ENCODE measurements around the gene ACSF2.

The ACSF2 gene

DNA sequence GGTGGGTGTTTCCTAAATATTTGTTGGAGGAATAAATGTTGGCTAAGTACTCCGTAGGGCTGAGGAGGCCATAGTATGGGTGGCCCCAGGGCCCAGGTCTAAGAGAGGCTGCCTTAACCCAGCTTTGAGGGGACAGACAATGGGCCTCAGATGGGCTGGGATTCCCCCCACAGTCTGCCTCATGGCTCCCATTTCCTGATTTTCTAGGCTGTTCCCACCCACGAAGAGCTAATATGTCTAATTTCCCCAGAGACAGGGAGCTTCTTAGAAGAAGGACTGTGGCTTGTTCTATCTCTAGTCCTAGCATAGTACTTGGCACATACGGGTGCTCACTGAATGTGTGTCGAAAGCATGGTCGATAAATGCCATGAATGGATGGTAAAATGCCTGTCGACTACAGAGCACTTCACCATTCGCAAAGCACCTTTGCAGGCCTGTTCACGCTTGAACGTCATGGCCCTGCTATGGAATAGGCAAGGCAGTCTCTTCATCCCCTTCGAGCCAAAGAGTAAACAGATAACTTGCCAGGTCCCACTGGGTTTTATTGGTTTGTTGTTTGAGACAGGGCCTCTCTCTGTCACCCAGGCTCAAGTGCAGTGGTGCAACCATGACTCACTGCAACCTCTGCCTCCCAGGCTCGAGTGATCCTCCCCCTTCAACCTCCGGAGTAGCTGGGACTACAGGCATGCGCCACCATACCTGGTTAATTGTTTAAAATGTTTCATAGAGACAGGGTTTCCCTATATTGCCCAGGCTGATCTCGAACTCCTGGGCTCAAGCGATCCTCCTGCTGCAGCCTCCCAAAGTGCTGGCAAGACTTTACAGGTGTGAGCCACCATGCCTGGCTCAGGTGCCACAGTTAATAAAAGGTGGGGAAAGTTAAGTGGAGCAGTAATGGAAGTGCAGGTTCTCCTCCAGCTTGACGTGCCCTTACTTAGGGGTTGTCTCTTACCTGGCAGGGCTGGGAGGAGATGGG, 33.0 kb downstream of the ACSF2 start:
- DNase-seq (ENCODE audit: insufficient read length, low spot score) (no peak), FAIRE-seq (no peak)
- no peak for TF ChIP-seq POLR2A (IDR thresholded peaks at IDR 0.05; ENCODE audit: low read depth, low read length)

DNA sequence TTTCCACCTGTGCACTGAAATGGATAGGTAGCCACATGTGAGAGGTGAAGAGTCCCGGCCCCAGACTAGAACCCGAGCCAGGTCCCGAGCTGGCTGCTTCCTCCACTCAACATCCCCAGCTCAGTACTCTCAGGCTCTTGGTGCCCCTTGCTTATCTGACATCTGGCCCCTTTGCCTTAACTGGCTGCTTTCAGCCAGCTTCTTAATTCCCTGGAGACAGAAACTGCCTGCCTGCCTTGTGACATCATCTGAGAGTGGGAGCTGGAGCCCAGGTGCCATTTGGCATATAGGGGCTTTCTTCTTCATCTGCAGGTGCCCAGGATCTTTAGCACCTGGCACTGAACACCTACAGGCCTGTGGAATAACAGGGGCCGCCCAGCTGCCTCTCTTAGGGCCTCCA, 33.7 kb downstream of the ACSF2 start:
- no peak for DNase-seq (ENCODE audit: insufficient read length, low spot score)
- no peak for TF ChIP-seq POLR2A (IDR thresholded peaks at IDR 0.05; ENCODE audit: low read depth, low read length)
- FAIRE-seq = no peak

DNA sequence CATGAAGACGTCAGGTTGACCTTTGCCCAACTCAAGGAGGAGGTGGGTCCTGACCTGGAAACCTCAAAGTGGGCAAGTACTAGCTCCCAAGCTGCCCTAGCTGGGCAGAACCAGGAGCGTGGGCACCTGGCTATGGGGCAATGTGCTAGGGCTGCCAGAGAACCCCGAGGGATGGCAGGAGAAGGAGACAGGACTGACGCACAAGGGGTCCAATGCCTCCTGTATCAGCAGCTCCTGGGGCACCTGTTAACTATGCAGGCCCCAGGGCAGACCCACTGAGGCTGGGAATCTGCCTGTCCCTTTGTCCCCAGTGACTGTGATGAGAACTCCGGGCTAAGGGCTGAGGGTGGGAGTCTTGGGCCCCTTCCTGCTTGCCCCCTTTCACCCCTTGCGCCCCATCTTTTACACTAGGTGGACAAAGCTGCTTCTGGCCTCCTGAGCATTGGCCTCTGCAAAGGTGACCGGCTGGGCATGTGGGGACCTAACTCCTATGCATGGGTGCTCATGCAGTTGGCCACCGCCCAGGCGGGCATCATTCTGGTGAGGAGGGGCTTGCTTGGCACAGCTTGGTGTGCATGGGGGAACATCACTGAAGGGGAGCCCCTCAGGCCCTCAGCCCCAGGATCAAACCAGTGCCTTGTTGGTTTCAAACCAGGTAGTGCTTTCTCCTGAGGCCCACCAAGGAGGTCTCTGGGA, 35.0 kb downstream of the ACSF2 start:
- no peak for TF ChIP-seq POLR2A (IDR thresholded peaks at IDR 0.05; ENCODE audit: low read depth, low read length)
- DNase-seq (ENCODE audit: insufficient read length, low spot score) (no peak), FAIRE-seq (no peak)

DNA sequence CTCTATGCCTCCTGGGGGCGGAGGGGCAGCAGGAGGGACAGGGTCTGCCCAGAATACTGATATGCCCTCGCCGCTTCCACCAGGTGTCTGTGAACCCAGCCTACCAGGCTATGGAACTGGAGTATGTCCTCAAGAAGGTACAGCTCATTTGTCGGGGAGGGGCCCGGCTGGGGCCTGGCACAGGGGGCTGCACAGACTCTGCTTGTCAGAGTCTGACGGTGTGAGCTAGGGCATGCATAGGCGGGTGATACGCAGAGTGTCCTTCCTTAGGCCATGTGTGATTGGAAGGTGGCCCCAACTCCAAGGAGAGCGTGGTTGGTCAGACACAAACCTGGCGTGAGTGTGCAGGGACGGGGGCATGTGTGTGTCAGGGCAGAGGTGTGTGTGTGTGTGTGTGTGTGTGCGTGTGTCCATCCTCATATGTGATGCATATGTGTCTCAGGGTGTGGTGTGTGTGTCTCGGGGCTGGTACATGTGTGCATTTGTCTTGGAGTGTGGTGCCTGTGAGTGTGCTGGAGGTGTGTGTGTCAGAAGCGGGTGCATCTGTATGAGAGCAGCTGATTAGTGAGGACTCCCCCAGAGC, 35.6 kb downstream of the ACSF2 start:
- FAIRE-seq (no peak), DNase-seq (ENCODE audit: insufficient read length, low spot score) (no peak)
- TF ChIP-seq POLR2A (IDR thresholded peaks at IDR 0.05; ENCODE audit: low read depth, low read length) = no peak

DNA sequence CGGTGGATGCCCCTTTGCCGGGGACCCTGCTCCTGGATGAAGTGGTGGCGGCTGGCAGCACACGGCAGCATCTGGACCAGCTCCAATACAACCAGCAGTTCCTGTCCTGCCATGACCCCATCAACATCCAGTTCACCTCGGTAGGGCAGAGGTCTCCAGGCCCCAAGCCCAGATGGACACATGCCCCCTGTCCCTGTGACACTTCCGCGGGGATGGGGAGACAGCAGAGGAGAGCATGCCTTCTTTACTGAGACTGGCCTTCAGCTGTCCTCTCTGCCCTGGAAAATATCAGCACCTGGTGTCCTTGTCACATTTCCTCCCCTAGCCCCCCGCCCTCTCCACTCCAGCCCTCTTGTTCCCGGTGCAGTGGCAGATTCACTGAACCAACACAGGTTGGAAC, 36.4 kb downstream of the ACSF2 start:
- FAIRE-seq = no peak
- no peak for TF ChIP-seq POLR2A (IDR thresholded peaks at IDR 0.05; ENCODE audit: low read depth, low read length)
- DNase-seq (ENCODE audit: insufficient read length, low spot score) = no peak

DNA sequence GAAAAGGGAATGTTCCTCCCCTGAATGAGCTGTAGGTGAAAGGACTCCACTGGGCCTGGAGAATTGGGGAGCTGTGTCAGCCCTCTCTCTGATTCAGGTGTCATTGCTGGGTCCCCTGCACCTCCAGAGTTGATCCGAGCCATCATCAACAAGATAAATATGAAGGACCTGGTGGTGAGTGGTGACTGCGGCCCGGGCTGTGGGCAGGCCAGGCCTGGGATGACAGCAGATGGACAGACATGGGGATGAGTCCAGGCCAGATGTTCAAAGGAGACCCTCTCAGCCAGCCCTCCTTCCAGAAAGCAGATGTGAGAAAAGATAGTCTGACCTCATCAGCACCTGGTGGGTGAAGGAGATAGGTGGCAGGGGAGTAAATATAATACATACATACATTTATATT, 38.1 kb downstream of the ACSF2 start:
- no peak for FAIRE-seq
- DNase-seq (ENCODE audit: insufficient read length, low spot score) = no peak

DNA sequence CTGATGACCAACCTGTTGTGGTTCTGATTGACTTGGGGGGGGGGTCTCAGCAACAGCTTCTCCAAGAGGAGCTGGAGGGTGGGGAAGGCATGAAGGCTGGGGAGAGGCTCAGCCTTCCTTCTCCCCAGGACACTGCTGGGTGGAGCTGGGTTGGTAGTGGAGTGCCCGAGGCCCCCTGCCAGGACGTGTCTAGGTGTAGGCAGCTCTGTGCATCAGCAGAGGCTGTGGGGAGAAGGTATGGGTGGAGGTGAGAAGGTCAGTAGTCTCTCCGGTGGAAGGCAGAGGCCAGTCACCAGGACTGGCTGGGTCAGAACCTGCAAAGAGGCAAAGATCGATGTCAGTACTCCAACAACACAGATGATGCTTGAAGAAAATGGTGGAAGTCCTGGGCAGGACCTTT, 38.7 kb downstream of the ACSF2 start:
- TF ChIP-seq POLR2A (IDR thresholded peaks at IDR 0.05; ENCODE audit: low read depth, low read length) = no peak
- no peak for FAIRE-seq

More for the DNA sequence above, 38.1 kb downstream of the ACSF2 start:
- no peak for TF ChIP-seq POLR2A (IDR thresholded peaks at IDR 0.05; ENCODE audit: low read depth, low read length)

DNA sequence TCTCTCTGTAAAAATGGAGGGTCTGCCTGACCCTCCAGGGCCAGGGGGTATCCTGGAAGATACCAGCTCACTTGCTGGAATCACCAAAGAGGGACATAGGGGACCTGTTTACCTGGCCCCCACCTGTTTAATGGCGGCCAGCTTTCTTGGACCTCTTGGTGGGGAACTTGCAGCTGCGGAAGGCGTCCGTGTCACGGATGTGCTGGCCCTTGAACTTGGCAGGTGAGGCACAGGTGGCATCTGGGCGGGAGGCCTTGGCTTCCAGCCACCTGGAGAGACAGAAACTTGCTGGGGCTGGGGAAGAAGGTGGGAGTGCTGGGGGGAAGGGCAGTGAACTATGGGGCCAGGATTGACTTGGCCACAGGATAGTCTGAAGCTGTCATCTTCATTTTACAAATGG, 39.2 kb downstream of the ACSF2 start:
- DNase-seq (ENCODE audit: insufficient read length, low spot score) (no peak), FAIRE-seq (no peak)
- TF ChIP-seq POLR2A (IDR thresholded peaks at IDR 0.05; ENCODE audit: low read depth, low read length) = no peak

More for the DNA sequence above, 38.7 kb downstream of the ACSF2 start:
- no peak for DNase-seq (ENCODE audit: insufficient read length, low spot score)

DNA sequence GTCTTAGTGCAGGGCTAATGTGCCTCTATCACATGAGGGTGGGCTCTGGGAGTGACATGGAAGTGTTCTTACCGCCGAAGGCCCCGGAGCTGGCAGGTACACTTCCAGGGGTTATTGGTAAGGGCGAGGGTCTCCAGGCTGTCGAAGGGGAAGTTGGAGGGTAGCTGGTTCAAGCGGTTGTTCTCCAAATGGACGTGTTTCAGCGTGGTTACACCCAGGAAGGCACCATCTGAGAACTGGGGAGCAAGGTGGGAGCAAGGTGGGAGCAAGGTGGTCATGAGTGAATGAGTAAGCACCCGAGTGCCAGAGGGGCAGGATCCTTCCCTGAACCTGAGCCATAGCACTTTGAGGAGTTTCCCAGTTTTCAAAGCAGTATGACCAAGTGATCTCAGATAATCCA, 39.6 kb downstream of the ACSF2 start:
- DNase-seq (ENCODE audit: insufficient read length, low spot score) (no peak), FAIRE-seq (no peak)
- TF ChIP-seq POLR2A (IDR thresholded peaks at IDR 0.05; ENCODE audit: low read depth, low read length) = no peak

DNA sequence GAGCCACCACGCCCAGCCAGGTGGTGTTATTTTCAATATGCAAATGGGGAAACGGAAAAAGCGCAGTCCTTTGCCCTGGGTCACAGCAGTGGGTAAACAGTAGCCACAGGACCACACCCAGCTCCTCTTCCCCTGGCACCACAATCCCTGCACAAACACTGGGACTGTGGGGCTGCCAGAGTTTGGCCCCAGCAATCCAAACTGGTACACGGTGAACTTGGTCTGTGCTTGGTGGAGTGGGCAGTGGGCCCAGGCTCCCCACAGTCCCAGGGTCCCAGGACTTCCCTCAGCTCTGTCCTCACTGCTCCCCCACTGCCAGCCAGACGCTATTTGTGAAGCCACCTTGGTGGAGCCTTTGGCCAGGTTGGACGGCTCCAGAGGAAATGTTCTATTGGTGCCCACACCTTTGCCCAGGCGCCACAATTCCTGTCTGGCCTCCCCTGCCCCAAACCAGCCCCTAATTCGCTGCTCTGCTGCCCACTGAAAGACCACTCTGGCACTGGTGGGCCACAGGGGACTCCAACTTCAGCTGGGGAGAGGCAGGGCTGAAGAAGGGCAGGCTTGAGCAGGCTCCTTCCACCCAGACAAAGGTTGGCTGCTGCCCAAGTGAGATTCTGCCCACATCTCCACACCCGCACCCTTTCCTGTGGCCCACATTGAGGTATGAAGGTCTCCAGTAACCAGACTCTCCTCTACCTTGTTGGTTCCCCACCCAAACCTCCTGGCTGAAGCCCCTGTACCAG, 40.5 kb downstream of the ACSF2 start:
- no peak for TF ChIP-seq POLR2A (IDR thresholded peaks at IDR 0.05; ENCODE audit: low read depth, low read length)
- FAIRE-seq (no peak), DNase-seq (ENCODE audit: insufficient read length, low spot score) (no peak)

DNA sequence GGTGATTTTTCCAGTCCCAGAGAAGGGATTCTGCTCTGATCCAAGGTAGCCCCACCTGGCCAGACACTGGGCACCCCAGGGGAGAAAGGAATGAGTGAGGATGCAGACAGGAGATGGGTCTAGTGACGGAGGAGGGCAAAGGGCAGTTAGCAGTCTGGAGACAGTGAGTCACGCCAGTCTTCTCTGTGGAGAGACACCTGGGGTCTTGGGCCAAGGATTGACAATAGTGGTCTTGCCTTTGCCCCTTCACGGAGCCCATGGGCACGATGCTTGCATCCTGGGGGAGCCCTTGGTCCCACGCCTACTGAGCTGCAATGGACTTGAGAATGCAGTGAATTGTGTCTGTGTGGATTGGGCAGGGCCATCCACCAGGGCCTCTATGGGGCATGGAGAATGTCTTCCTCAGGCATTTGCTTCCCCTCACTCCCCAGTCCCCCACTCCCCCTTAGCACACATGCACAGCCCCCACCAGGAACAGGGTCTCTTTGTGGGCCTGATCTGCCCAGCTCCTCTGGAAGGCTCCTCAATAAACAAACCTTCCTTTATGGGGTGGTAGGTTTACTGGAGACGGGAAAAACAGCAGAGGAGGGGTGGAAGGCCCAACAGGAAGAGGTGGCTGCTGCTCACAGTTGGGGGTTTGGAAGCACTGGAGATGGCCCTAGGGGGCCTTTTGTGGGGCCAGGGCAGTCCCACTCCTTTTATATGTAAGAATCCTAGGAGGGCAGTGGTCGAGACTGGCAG, 41.3 kb downstream of the ACSF2 start:
- FAIRE-seq = no peak
- no peak for TF ChIP-seq POLR2A (IDR thresholded peaks at IDR 0.05; ENCODE audit: low read depth, low read length)
- no peak for DNase-seq (ENCODE audit: insufficient read length, low spot score)

DNA sequence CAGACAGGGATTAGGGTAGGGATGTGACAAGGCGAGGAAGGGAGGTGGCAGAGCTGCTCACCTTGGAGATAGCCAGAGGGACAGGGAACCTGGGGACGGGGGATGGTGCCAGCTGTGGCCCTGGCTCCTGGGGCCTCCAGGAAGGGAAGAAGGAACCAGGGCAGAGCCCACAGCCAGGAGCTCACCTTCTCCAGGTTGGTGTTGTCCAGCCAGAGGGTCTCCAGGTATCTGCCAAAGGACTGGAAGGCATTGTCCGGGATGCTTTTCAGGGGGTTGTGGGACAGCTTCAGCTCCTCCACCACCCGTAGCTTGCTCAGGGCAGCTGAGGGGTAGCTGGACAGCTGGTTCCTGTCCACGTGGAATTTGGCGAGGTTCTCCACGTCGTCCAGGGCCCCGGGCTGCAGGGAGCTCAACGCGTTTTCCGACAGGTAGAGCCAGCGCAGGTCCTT, 41.9 kb downstream of the ACSF2 start:
- FAIRE-seq (no peak), DNase-seq (ENCODE audit: insufficient read length, low spot score) (no peak)
- TF ChIP-seq POLR2A (IDR thresholded peaks at IDR 0.05; ENCODE audit: low read depth, low read length) = no peak

All from H54 (cell line).